ENCODE results near the gene CFAP410.

DNA sequence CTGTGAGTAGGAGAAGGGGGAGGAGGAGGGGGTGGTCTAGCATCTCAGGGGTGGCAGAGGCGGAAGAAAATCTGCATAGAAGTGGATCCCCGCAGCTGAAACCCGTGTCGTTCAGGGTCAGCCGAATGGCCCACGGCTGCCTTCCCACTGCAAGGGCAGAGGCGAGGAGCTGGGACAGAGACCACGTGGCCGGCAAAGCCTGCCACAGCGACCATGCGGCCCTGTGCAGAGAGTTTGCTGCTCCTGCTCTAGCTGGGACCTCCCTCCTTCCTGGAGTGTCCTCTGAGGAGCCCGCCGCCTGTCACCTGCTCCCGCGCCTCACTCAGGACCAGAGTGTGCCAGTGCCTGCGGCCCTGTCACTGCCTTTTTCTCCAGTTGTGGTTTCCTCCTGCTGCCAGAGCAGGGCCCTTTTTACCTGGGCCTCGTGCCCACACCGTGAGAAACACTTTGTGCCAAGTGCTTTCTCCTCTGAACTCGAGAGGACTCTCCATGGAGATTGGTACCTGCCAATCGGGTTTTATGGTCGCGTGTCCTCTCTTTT lies 8.8 kb upstream of the CFAP410 start:
- TF ChIP-seq ZNF8 (CRISPR knock-in tag; IDR thresholded peaks at IDR 0.05) (no peak), TOX (CRISPR knock-in tag; IDR thresholded peaks at IDR 0.05; ENCODE audit: borderline replicate concordance) (no peak)
